Karpas-422 (cell line): Measurements from ENCODE around the gene CDK10. TPM values are rescaled to one million over a fixed set of nuclear protein-coding genes. Genes with fewer than 3 reads are reported as not detected.
"Not testable (repeated sequence)": the region's sequence is repeated elsewhere in the genome, so short reads cannot be mapped to it uniquely, and the experiment has no call there.

Experiments used
- DNase-seq: peaks from one replicate; pipeline ENCODE4 v3.0.0-alpha.2; 2015
- H2AFZ ChIP-seq: fragments of 200-600 bp; sonication (generic); 2 replicates; pipeline ENCODE4 v1.6.1; 2014; ENCODE audit warnings: antibody characterized with exemption, low read length, mixed read lengths
- H3K27ac ChIP-seq: fragments of 200-600 bp; sonication (generic); 2 replicates; pipeline ENCODE4 v1.5.1; 2014; ENCODE audit warnings: mild to moderate bottlenecking, low read length, moderate library complexity
- H3K27me3 ChIP-seq: fragments of 200-600 bp; sonication (generic); 2 replicates; pipeline ENCODE4 v1.6.1; 2014; ENCODE audit warnings: low read length, mixed read lengths
- H3K36me3 ChIP-seq: fragments of 200-600 bp; sonication (generic); 2 replicates; pipeline ENCODE4 v1.6.1; 2014; ENCODE audit warnings: low read length, mixed read lengths; ENCODE audit not compliant: insufficient read depth
- H3K4me1 ChIP-seq: fragments of 200-600 bp; sonication (generic); 2 replicates; pipeline ENCODE4 v1.6.1; 2014; ENCODE audit warnings: mild to moderate bottlenecking, low read length, mixed read lengths
- H3K4me2 ChIP-seq: fragments of 200-600 bp; sonication (generic); 2 replicates; pipeline ENCODE4 v1.6.1; 2014; ENCODE audit warnings: low read length, low read depth, mild to moderate bottlenecking; ENCODE audit not compliant: poor library complexity, severe bottlenecking
- H3K4me3 ChIP-seq: fragments of 200-600 bp; sonication (generic); 2 replicates; pipeline ENCODE4 v1.5.1; 2014; ENCODE audit warnings: mild to moderate bottlenecking, antibody characterized with exemption, low read length, mixed read lengths
- H3K79me2 ChIP-seq: fragments of 200-600 bp; sonication (generic); 2 replicates; pipeline ENCODE4 v1.6.1; 2014; ENCODE audit warnings: mild to moderate bottlenecking, low read length, mixed read lengths
- H3K9ac ChIP-seq: fragments of 200-600 bp; sonication (generic); 2 replicates; pipeline ENCODE4 v1.6.0; 2014; ENCODE audit warnings: low read length
- H3K9me2 ChIP-seq: fragments of 200-600 bp; sonication (generic), shearing (Covaris generic); replicated peaks from 2 replicates; pipeline ENCODE4 v1.6.0; 2014; ENCODE audit warnings: mild to moderate bottlenecking, low read length, moderate library complexity; ENCODE audit not compliant: insufficient read depth
- H3K9me3 ChIP-seq: fragments of 300-700, 200-600 bp; sonication (generic); 2 replicates; pipeline ENCODE4 v1.6.1; 2014; ENCODE audit warnings: low read length, mixed read lengths
- H4K20me1 ChIP-seq: fragments of 200-600 bp; sonication (generic); 2 replicates; pipeline ENCODE4 v1.6.1; 2014; ENCODE audit warnings: mild to moderate bottlenecking, antibody characterized with exemption, low read length, low read depth; ENCODE audit not compliant: insufficient read depth
- total RNA-seq: library from RNA; depleted of rRNA; stranded (reverse); fragments of >200 nt; shearing (Covaris generic); gene quantifications from 2 replicates; pipeline ENCODE4 v1.2.3, GENCODE V29; 2014; ENCODE audit warnings: low replicate concordance

The CDK10 gene
- total RNA-seq, 1 experiment from 2014 or later = 25.6 TPM

DNA sequence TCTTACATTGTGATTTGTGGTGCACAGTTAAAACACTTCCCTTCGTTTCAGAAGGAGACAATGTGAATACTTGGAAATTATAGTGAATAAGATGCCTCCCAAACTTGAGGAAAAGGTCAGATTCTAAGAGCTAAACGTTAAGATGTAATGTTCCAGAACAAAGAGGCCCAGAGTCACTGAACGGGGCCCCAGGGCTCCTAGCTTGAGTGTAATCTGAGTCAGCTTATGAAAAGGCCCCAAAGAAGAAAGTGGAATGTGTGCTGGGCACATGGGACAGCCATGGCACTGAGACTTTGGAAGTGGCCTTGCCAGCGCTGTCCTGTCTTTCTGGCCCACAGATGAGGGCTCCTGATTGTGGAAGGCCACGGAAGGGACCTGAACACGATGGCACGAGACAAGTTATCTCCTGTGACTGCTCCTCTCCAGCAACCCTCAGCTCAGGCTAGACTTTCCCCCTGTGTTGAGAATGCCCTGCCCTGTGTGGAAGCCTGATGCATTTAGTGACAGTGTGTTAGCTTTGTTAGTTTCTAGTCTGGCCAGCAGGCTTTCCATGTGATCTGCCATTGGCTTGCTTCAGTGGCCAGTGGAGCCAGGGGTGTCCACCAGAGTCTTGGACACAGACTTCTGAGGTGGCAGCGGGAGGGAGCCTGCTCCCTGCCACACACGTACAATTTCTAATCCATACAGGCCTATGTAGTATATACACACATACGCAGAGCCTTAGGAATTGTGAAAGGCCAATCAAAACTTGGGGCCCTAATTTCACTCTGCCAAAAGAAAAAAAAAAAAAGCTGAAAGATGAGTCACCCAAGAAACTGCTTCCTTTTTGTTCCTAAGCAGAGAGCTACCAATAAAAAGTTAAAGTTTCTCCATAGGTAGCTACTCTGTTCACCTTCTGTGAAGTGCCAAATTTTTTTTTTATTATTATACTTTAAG is 15.7 kb upstream of the CDK10 start:
- DNase-seq = no peak

DNA sequence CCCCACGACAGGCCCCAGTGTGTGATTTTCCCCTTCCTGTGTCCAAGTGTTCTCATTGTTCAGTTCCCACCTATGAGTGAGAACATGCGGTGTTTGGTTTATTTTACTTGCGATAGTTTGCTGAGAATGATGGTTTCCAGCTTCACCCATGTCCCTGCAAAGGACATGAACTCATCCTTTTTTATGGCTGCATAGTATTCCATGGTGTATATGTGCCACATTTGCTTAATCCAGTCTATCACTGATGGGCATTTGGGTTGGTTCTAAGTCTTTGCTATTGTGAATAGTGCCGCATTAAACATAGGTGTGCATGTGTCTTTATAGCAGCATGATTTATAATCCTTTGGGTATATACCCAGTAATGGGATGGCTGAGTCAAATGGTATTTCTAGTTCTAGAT is 14.9 kb upstream of the CDK10 start:
- H2AFZ ChIP-seq, H3K27me3 ChIP-seq, H3K79me2 ChIP-seq, H3K4me1 ChIP-seq, H3K9me3 ChIP-seq, H3K4me2 ChIP-seq, H3K9me2 ChIP-seq, H4K20me1 ChIP-seq, DNase-seq, H3K9ac ChIP-seq, H3K4me3 ChIP-seq, H3K36me3 ChIP-seq, H3K27ac ChIP-seq: not testable (repeated sequence)

More for the DNA sequence above, 15.7 kb upstream of the CDK10 start:
- H3K9me3 ChIP-seq = no peaks in the 10 kb centered on the region
- no peaks in the 10 kb centered on the region for H4K20me1 ChIP-seq
- H3K4me3 ChIP-seq = no peak overlapping the region
- no peaks in the 10 kb centered on the region; the same call in 1 of the 2 replicates for H3K36me3 ChIP-seq
- H3K9me2 ChIP-seq = no peaks in the 10 kb centered on the region
- H3K27me3 ChIP-seq = no peaks in the 10 kb centered on the region
- H2AFZ ChIP-seq = no peak overlapping the region
- no peaks in the 10 kb centered on the region for H3K4me1 ChIP-seq
- no peaks in the 10 kb centered on the region for H3K79me2 ChIP-seq
- H3K27ac ChIP-seq = no peak overlapping the region
- no peak overlapping the region for H3K9ac ChIP-seq
- no peak overlapping the region for H3K4me2 ChIP-seq

DNA sequence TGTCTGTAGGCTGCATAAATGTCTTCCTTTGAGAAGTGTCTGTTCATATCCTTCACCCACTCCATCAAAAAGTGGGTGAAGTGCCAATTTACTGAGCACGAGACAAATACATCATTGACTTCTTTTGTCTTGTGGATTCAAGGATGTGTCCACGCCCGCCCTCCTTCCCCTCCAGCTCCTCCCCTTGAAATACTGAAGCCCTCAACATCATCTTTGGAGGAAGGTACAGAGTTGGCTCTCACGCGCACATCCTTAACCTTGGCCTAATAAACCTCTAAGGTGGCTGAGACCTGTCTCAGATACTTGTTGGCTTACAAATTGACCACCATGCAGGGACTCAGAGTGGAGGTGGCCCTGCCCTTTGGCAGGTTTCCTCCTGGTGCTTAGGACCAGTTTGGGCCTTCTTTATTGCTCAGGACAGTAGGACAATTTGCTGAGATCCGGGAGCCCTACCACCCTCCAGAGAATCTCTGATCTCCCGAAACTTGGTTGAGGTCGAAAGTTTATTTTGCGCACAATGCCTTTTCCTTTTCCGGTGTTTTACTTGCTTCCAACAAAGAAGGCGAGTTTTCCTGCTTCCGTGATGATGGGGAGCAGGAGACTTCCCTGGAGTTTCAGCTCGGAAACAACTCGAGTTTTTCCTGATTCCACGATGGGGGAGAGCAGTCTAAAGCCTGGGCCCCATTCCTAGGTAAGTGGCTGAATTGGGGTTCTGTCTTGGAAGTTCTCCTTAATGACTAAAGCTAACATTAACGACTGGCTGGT is 14.1 kb upstream of the CDK10 start:
- no peaks in the 10 kb centered on the region for H3K9me3 ChIP-seq
- no peaks in the 10 kb centered on the region for H3K9me2 ChIP-seq
- H3K9ac ChIP-seq = no peak overlapping the region
- H3K79me2 ChIP-seq = no peaks in the 10 kb centered on the region
- no peak overlapping the region for H3K4me3 ChIP-seq
- H3K4me2 ChIP-seq = no peak overlapping the region
- no peak overlapping the region for H3K27ac ChIP-seq
- H3K4me1 ChIP-seq = no peaks in the 10 kb centered on the region
- no peaks in the 10 kb centered on the region for H4K20me1 ChIP-seq
- DNase-seq = no peak
- H2AFZ ChIP-seq = no peak overlapping the region
- no peaks in the 10 kb centered on the region for H3K27me3 ChIP-seq
- H3K36me3 ChIP-seq = no peaks in the 10 kb centered on the region; the same call in 1 of the 2 replicates

DNA sequence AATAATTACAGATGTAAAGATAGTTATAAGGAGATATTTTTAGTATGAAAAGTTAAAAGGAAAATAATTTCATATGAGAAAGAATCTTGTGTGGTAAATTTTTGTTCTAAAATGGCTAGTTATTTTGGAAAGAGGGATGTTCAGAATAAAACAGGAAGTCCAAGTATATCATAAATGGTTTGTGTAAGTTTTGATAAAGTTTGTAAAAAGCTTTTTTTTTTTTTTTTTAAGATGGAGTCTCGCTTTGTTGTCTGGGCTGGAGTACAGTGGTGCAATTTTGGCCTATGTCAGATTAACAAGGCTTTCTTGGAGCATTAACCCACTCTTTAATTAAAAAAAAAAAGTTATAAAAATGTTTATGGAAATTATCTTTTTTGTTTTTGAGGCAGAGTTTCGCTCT is 8.2 kb upstream of the CDK10 start:
- Histone ChIP-seq H3K27ac (no peak overlapping the region), H3K36me3 (peaks cover 2% of the 10 kb centered on the region; the same call in 1 of the 2 replicates), H3K4me2 (no peak overlapping the region), H3K9ac (no peak overlapping the region), H4K20me1 (no peaks in the 10 kb centered on the region), H3K9me3 (no peaks in the 10 kb centered on the region), H3K27me3 (no peaks in the 10 kb centered on the region), H2AFZ (no peak overlapping the region), H3K4me3 (no peak overlapping the region), H3K79me2 (no peaks in the 10 kb centered on the region), H3K9me2 (no peaks in the 10 kb centered on the region), H3K4me1 (no peaks in the 10 kb centered on the region)
- peak; percentile 60 for DNase-seq

DNA sequence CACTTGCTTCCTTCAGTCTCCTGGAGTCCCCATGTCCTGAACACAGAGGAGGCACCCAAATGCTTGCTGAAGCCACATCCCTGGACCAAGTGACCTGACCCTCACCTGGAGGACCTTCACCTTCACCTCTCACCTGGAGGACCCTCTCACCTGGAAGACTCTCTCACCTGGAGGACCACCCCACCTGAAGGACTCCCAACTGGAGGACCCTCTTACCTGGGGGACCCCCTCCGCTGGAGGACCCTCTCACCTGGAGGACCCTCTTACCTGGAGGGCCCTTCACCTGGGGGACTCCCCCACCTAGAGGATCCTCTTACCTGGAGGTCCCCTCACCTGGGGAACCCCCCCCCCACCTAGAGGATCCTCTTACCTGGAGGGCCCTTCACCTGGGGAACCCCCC is 573 bp upstream of the CDK10 start:
- no peaks in the 10 kb centered on the region for H3K27me3 ChIP-seq
- H3K27ac ChIP-seq = no peak overlapping the region
- no peaks in the 10 kb centered on the region; the same call in 1 of the 2 replicates for H3K9me3 ChIP-seq
- H3K9ac ChIP-seq = no peak overlapping the region
- no peaks in the 10 kb centered on the region for H4K20me1 ChIP-seq
- DNase-seq = no peak
- H3K9me2 ChIP-seq = no peaks in the 10 kb centered on the region
- H3K4me1 ChIP-seq = peaks cover 12% of the 10 kb centered on the region
- no peak overlapping the region for H2AFZ ChIP-seq
- H3K4me2 ChIP-seq = peak overlapping the region; percentile 96
- H3K79me2 ChIP-seq = peaks cover 23% of the 10 kb centered on the region
- H3K36me3 ChIP-seq = peaks cover 12% of the 10 kb centered on the region; the same call in 1 of the 2 replicates
- peak overlapping the region; percentile 79; the same call in 1 of the 2 replicates for H3K4me3 ChIP-seq

DNA sequence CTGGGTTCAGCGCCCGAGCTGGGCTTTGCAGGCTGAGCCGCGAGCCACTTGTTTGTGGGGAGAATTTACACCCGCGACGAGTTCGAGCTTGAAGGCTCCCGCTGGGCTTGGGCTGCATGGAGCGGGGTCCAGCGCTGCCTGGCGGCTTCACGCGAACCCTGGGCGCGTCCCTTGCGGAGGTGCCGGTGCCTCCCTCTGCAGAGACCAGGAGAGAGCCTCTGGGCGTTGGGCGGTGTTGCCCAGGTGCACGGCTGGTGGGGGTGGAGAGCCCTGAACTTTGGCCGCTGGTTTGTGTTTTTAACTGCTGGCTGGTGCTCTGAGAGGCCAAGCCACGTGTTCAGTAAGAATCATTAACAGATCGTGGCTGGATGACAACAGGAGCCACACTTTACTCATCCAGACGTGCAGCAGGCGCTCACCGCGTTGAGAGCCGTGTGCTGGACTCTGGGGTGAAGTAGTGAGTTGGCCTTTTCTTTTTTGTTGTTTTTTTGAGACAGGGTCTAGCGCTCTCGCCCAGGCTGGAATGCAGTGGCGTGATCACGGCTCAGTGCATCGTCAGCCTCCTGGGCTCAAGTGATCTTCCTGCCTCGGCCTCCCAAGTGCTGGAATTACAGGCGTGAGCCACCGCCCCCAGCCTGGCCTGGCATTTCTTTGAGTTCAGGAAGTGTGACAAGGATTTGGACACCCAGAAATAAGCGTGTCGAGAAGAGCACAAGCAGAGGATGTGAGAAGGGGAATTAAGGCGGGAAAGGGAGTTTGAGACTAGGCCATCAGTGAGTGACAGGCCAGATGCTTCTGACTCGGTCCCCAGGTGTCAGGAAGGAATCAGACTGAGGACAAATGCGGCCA is 827 bp downstream of the CDK10 start:
- Histone ChIP-seq H3K4me3 (peak overlapping the region; percentile 79), H3K27me3 (no peaks in the 10 kb centered on the region)
- DNase-seq = peak; percentile 70

DNA sequence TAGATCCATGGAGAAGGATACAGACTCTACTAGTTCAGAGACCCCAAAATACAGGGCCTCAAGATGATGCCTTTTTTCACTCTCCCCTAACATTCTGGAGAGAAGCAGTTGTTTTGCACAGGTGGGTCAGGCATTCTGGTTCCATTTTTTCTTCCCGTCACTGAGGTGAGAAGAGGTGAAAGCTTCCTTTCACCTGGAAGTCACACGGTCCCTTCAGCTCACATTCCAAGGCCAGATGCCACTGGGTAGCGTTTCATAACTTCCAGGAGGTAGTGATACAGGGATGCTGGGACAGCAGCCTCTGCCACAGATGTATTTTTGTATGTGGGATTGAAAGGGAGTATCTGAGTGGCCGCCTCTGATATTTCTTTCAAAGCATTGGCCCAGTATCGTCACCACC is 1.9 kb downstream of the CDK10 start:
- Histone ChIP-seq H3K36me3 (peaks cover 13% of the 10 kb centered on the region; the same call in 1 of the 2 replicates), H3K9ac (no peak overlapping the region)

More for the DNA sequence above, 827 bp downstream of the CDK10 start:
- peak overlapping the region; percentile 83 for H3K27ac ChIP-seq
- peak overlapping the region; percentile 92 for H3K9ac ChIP-seq
- H3K79me2 ChIP-seq = peaks cover 23% of the 10 kb centered on the region
- no peaks in the 10 kb centered on the region for H4K20me1 ChIP-seq
- H3K4me1 ChIP-seq = peaks cover 12% of the 10 kb centered on the region
- peak overlapping the region; percentile 96 for H3K4me2 ChIP-seq
- H3K9me3 ChIP-seq = no peaks in the 10 kb centered on the region; the same call in 1 of the 2 replicates
- H3K9me2 ChIP-seq = no peaks in the 10 kb centered on the region
- H3K36me3 ChIP-seq = peaks cover 12% of the 10 kb centered on the region; the same call in 1 of the 2 replicates
- H2AFZ ChIP-seq = peak overlapping the region; percentile 81; the same call in 1 of the 2 replicates

More for the DNA sequence above, 1.9 kb downstream of the CDK10 start:
- H3K4me2 ChIP-seq = no peak overlapping the region
- no peaks in the 10 kb centered on the region for H4K20me1 ChIP-seq
- peaks cover 23% of the 10 kb centered on the region for H3K79me2 ChIP-seq
- no peaks in the 10 kb centered on the region for H3K27me3 ChIP-seq
- no peak overlapping the region for H2AFZ ChIP-seq
- H3K9me3 ChIP-seq = no peaks in the 10 kb centered on the region; the same call in 1 of the 2 replicates
- no peak for DNase-seq
- H3K4me1 ChIP-seq = peaks cover 12% of the 10 kb centered on the region
- no peak overlapping the region for H3K4me3 ChIP-seq
- no peak overlapping the region for H3K27ac ChIP-seq
- H3K9me2 ChIP-seq = no peaks in the 10 kb centered on the region
